Liver (tissue), 3 donors: Measurements from ENCODE around the gene PTRHD1.

ENCODE experiments used
- CTCF ChIP-seq: fragments of 150-350 bp; IDR thresholded peaks from 2 replicates; pipeline ENCODE4 v1.5.1; 2017; ENCODE audit warnings: improper control_type of control experiment, low read depth, low read length; ENCODE audit not compliant: missing input control
- EGR1 ChIP-seq, 2 donors: IDR thresholded peaks; 2 replicates each; pipeline ENCODE4 v1.6.1; 2016 to 2018; ENCODE audit warnings: antibody characterized with exemption in 2 of 2, low read depth in 2 of 2
- JUND ChIP-seq, 2 donors: IDR thresholded peaks; 2 replicates each; pipeline ENCODE4 v1.6.1; 2016; ENCODE audit warnings: antibody characterized with exemption in 2 of 2
- RXRA ChIP-seq, 2 donors: IDR thresholded peaks; 2 replicates each; pipeline ENCODE4 v1.6.1; 2017 to 2018; ENCODE audit warnings: antibody characterized with exemption in 2 of 2, mild to moderate bottlenecking in 1 of 2
- YY1 ChIP-seq: IDR thresholded peaks from 2 replicates; pipeline ENCODE4 v1.6.1; 2016; ENCODE audit warnings: antibody characterized with exemption, mild to moderate bottlenecking
- donor health status: healthy.
- donor health status: healthy.

DNA sequence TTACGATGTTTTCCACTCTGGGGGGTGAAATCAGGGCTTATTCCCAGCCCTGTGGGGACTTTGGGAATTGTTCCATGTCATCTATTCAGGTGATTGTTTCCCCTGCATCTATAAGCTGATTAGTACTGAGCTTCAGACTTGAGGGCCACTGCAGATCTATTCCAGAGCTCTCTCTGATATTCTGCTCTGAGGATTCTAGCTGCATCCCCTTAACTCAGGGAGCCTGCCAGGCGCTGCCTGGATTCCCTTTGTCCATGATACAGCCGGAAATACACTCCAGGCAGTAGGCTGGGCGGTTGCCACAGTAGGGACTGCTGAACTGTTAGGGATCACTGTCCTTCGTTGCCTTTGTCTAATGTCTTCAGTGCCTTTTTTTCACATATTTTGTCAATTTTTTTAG is 31.3 kb downstream of the PTRHD1 start:
- no peak for TF ChIP-seq EGR1 (IDR thresholded peaks at IDR 0.05; ENCODE audit: low read depth in 2 of 2)
- no peak for TF ChIP-seq YY1
- no peak for TF ChIP-seq CTCF
- TF ChIP-seq RXRA (IDR thresholded peaks at IDR 0.05) = no peak
- no peak for TF ChIP-seq JUND (IDR thresholded peaks at IDR 0.05)
